ENCODE measurements around the gene PRDX5.

Gene PRDX5

DNA sequence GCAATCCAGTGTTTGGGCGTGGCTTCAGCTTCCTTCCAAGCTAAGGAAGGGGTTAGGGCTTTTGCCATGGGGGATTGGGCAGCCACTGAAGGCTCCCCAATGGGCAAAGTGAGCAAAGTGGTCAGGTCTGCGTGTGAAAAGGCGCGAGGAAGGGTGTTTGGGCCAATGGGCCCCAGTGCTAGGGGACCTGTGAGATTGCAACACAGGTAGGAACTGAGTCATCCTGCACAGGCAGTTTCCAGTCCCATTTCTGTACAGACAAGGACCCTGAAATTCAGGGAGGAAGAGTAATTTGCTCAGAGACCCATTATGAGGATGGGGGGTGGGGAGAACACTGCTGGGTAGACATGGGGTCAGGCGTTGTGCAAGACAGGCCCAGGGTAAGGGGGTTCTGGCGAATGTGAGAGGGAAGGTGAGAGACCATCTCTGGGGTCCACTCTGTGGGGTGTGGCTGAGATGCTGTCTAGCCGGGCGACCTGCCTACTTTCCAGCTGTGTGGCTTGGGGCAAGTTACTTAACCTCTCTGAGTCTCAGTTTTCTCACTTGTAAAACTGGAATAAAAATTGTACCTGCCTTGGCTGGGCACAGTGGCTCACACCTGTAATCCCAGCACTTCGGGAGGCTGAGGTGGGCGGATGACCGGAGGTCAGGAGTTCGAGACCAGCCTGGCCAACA is 29.4 kb downstream of the PRDX5 start:
- no peak for DNase-seq (ENCODE audit: low spot score)

- DNase-seq (ENCODE audit: low spot score), result no peak
These were observed 30.6 kb downstream of the PRDX5 start for GRCh38 chr11:64348383-64349024.

DNA sequence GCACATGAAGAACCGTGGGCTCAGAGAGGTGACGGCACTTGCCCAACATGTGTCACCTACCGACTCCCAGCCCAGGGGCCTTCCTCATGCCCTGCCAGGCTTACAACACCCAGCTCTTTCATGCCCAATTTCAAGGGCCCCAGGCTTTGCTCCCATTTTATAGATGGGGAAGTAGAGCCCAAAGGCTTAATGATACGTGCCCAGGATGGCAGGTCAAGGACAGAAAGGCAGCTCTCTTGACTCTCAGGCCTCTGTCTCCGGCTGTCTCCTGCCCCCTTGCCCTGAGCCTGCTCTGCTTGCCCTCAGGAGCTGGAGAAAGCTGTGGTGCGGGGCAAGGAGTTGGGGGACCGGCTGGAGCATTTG is 31.1 kb downstream of the PRDX5 start:
- DNase-seq (ENCODE audit: low spot score), result no peak

- no peak for DNase-seq (ENCODE audit: low spot score)
These were observed 31.5 kb downstream of the PRDX5 start for GRCh38 chr11:64349404-64349803.

DNA sequence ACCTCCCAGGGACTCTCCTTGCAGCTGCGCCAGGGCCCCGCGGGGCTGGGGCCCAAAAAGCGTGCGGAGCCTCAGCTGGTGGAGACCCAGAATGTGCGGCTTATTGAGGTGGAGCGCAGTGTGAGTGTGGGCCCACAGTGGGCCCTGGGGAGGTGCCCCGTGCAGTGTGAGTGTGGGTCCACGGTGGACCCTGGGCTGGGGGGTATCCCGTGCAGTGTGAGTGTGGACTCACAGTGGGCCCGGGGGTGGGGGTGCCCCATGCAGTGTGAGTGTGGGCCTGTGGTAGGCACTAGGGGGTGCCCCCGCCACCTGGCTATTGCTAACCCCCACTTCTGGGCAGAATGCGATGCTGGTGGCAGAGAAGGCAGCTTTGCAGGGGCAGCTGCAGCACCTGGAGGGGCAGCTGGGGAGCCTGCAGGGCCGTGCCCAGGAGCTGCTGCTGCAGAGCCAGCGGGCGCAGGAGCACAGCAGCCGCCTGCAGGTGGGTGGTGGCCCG is 33.3 kb downstream of the PRDX5 start:
- no peak for DNase-seq (ENCODE audit: low spot score)

GRCh38 chr11:64352099-64352994 is 34.4 kb downstream of the PRDX5 start:
- no peak for DNase-seq (ENCODE audit: low spot score)

GRCh38 chr11:64352995-64353714 is 35.2 kb downstream of the PRDX5 start:
- no peak for DNase-seq (ENCODE audit: low spot score)

DNA sequence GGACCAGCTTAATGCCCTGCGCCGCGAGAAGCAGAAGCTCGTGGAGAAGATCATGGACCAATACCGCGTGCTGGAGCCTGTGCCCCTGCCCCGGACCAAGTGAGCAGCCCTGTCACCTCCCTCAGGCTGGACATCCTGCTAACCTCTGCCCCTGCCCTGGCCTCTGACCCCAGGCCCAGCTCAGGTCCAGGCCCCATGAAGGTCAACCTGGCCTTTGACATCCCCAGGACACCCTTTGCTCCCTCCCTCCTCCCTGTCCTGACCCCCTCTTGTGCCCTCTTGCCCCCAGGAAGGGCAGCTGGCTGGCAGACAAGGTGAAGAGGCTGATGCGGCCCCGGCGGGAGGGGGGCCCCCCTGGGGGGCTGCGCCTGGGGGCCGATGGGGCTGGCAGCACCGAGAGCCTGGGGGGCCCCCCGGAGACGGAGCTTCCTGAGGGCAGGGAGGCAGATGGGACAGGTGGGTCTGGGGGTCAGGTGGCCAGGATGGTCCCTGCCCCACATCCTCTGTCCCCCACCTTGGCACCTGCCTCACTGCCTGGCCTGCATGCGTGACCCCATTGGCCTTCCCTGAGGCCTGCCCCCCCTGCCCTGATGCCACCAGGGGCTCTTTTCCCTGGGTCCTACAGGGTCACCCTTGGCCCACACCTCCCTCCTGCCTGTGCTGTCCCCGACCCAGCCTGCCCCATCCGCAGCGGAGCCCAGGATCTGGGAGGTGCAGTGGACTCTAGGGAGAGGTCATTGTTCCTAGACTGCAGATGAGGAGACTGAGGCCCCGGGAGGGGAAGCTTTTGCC is 36.0 kb downstream of the PRDX5 start:
- no peak for DNase-seq (ENCODE audit: low spot score)

DNA sequence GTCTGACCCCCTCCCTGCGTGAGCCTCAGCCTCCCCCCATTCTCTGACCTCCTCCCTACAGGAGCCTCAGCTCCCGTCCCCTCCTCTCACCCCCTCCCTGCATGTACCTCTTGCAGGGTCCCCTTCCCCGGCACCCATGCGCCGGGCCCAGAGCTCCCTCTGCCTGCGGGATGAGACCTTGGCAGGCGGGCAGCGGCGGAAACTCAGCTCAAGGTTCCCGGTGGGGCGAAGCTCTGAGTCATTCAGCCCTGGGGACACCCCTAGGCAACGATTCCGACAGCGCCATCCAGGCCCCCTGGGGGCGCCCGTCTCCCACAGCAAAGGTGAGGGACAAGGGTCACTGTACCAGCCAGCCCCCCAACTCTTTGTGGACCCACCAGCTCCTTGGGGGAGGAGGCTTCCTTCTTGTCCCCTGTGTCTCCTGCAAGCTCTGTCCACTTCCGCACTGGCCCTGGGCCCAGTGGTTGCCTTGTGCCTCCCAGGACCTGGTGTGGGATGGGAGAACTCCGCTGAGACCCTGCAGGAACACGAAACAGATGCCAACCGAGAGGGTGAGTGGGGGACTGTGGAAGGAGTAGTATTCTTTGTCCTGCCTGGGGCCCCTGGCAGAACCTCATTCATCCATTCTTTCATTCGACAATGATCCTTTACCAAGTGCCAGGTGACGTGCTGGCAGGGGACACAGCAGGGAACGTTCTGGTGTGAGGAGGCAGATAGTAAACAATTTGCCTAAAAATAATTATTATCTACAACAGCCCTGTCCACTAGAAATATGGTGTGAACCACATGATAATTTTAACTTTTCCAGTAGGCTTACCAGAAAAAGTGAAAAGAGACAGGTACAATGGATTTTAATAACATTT is 37.4 kb downstream of the PRDX5 start:
- DNase-seq (ENCODE audit: low spot score), result peak; percentile 68

DNA sequence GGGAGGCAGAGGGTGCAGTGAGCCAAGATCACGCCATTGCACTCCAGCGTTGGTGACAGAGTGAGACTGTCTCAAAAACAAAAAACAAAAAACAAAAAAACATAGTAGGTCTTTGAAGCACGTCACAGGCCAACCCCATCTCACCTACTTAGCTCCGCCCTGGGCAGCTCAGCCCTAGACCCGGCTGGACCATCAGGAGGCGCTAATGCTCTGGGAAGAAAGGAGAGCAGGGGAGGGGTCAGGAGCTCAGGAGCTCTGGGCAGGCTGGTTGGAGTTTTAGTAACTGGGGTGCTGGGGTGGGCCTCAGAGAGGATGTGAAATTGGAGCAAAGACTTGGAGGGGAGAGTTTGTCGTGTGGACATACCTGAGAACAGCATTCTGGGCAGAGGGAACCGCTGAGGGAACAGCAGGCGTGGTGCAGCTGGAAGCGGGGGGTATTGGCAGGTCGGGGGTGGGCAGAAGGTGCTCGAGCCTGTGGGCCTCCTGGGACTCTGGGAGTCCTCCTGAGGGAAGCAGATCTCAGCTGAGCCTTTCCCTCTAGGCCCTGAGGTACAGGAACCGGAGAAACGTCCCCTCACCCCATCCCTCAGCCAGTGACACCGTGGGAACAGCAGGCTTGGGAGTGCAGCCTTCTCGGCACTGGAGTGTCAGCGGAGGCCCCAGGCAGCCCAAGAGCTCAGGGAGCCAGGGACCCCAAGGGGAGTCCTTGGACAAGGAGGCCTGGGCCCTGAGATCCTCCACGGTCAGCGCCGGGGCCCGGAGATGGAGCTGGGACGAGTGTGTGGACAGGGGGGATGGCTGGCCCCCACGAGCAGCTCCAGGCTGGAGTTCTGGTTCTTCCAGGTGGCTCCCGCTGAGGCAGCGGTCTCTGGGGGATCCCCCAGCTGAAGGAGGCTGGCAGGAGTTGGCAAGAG is 38.8 kb downstream of the PRDX5 start:
- DNase-seq (ENCODE audit: low spot score), result no peak

DNA sequence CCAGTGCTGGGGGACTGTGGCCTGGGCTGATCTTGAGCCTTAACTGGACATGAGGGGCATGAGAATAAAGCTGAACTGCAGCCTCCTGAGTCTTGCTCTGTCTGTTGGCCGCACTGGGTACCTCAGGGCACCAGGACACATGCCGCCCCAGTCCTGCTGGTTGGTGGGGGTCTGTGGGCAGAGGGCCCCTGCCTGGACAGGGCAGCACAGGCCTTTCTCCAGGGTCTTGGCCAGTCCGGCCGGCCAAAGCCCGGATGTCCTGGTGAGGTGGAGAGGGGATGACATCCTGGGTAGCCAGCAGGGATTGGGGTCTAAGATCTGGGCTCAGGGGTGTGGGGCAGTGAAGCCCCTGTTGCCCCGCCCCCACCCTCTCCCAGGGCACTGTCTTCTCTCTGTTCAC is 39.5 kb downstream of the PRDX5 start:
- DNase-seq (ENCODE audit: low spot score), result no peak

- DNase-seq (ENCODE audit: low spot score), result no peak
These were observed 40.1 kb downstream of the PRDX5 start for GRCh38 chr11:64357904-64358535.

- DNase-seq (ENCODE audit: low spot score), result no peak
These were observed 40.6 kb downstream of the PRDX5 start for GRCh38 chr11:64358536-64358906.

- peak; percentile 68 for DNase-seq (ENCODE audit: low spot score)
These were observed 41.2 kb downstream of the PRDX5 start, which contains the start of gene RPS6KA4 for GRCh38 chr11:64358907-64359711. TSS of gene RPS6KA4 (plus strand) at chr11:64359162. CDS start at chr11:64359236, 74 bp downstream.

DNA sequence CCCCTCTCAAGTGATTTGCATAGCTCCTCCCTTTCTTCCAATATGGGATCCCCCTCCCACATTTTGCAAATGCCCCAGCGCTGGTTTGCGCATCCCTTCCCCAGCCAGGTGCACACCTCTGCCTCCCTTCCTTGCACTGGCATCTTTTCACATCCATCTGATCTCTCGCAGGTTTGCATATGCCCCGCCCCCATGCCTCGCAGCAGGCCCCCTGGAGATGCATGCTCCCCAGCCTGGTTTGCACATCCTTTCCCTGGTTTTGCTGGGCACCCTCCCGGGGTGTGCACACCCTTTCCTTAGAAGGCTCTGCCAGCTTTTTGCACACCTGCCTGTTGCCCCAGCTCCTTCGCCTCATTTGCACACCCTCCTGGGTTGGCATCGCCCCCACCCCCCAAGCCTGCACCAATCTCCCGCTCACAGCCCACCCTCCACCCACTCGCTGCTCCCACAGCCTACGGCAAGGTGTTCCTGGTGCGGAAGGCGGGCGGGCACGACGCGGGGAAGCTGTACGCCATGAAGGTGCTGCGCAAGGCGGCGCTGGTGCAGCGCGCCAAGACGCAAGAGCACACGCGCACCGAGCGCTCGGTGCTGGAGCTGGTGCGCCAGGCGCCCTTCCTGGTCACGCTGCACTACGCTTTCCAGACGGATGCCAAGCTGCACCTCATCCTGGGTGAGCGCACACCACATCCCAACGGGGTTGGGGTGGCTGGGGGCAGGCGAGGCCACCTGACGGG is 42.0 kb downstream of the PRDX5 start:
- no peak for DNase-seq (ENCODE audit: low spot score)

DNA sequence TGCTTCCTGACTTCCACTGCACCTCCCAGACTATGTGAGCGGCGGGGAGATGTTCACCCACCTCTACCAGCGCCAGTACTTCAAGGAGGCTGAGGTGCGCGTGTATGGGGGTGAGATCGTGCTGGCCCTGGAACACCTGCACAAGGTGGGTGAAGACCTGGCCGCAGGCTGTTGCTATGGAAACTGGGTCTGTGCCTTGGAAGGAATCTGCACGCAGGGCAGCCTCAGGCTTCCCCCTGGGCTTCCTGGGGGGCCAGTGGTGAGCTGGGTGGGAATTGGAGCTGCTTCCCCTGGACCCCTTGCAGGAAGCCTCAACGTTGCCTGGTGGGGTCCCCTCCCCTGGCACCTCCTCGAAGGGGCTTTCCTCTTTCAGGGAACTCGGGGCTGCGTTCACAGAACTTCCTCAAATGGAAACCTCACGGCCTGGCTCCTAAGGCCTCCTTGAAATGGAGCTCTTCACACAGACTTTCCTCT is 42.6 kb downstream of the PRDX5 start:
- no peak for DNase-seq (ENCODE audit: low spot score)

DNA sequence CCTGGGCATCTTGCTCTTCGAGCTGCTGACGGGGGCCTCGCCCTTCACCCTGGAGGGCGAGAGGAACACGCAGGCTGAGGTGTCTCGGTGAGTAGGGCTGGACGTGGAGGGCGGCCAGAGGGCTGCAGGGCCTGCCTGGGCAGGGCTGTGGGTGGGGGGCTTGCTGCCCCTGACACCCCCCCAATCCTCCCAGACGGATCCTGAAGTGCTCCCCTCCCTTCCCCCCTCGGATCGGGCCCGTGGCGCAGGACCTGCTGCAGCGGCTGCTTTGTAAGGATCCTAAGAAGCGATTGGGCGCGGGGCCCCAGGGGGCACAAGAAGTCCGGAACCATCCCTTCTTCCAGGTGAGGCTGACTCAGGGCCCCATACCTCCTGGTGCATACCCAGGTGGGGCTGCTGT is 43.7 kb downstream of the PRDX5 start:
- no peak for DNase-seq (ENCODE audit: low spot score)
